ENCODE results near the gene ATF7. TPM values are rescaled to one million over a fixed set of nuclear protein-coding genes. Genes with fewer than 3 reads are reported as not detected.
"Not testable (repeated sequence)": the region's sequence is repeated elsewhere in the genome, so short reads cannot be mapped to it uniquely, and the experiment has no call there.

ATF7 gene
- polyA plus RNA-seq, 3 donors = 21.7 to 27.9 (median 24.4) TPM

- Histone ChIP-seq H3K9me3 (replicated peaks in 1 of 2; ENCODE audit: control insufficient read depth in 1 of 2, insufficient read depth in 1 of 2, low read length in 2 of 2) (no peaks in the 10 kb centered on the region), H3K27ac (ENCODE audit: low read depth in 1 of 2, low read length in 2 of 2) (no peak overlapping the region), H3K4me1 (ENCODE audit: control insufficient read depth in 1 of 2, insufficient read depth in 2 of 2, low read length in 2 of 2) (peaks cover 11 to 19% of the 10 kb centered on the region in 2 donors), H3K4me3 (replicated peaks in 1 of 3; ENCODE audit: low read depth in 2 of 3, low read length in 3 of 3) (no peak overlapping the region), H3K4me2 (replicated peaks; ENCODE audit: extremely low read depth, low read length, poor library complexity, severe bottlenecking) (no peak overlapping the region), H3K27me3 (ENCODE audit: control insufficient read depth in 2 of 2, insufficient read depth in 2 of 2, low read length in 2 of 2) (no peaks in the 10 kb centered on the region), H3K79me2 (ENCODE audit: insufficient read depth, low read length) (peaks cover 100% of the 10 kb centered on the region), H2AFZ (ENCODE audit: insufficient read depth, low read depth, low read length, poor library complexity, severe bottlenecking) (no peak overlapping the region), H4K20me1 (ENCODE audit: insufficient read depth, low read length) (peaks cover 44% of the 10 kb centered on the region), H3K36me3 (replicated peaks in 1 of 2; ENCODE audit: control insufficient read depth in 1 of 2, insufficient read depth in 2 of 2, low read length in 2 of 2) (peaks cover 13 to 38% of the 10 kb centered on the region in 2 donors), H3K9ac (ENCODE audit: insufficient read depth, low read length, poor library complexity, severe bottlenecking) (no peak overlapping the region)
- no peak overlapping the region for H3K4me3 Mint-ChIP-seq
- no peaks in the 10 kb centered on the region for H3K27me3 Mint-ChIP-seq (ENCODE audit: low read depth in 3 of 3)
- no CpG with 5 or more reads among the region's 2 CpGs for WGBS (ENCODE audit: insufficient coverage)
- DNase-seq = no peak
- H3K27ac Mint-ChIP-seq = no peak overlapping the region
- intact Hi-C loops (cut with micrococcal nuclease) = no loop called here
- peaks cover 0 to 2% (median 0%) of the 10 kb centered on the region in 7 donors for H3K9me3 Mint-ChIP-seq
- peaks cover 19% of the 10 kb centered on the region for H3K4me1 Mint-ChIP-seq
- no peak for TF ChIP-seq CTCF (IDR thresholded peaks at IDR 0.05)
- peaks cover 12 to 48% of the 10 kb centered on the region in 2 donors for H3K36me3 Mint-ChIP-seq
Measured at GRCh38 chr12:53612978-53613377, 13.2 kb downstream of the ATF7 start.

GRCh38 chr12:53611304-53611703, 14.9 kb downstream of the ATF7 start:
- no peak for TF ChIP-seq CTCF (IDR thresholded peaks at IDR 0.05)
- Mint-ChIP-seq H3K9me3 (peaks cover 0 to 2% (median 0%) of the 10 kb centered on the region in 7 donors), H3K4me3 (no peak overlapping the region), H3K36me3 (peaks cover 14 to 48% of the 10 kb centered on the region in 2 donors), H3K27ac (peak overlapping the region in 5 of 7 donors; percentile 30 to 74 (median 63)), H3K27me3 (ENCODE audit: low read depth in 3 of 3) (no peaks in the 10 kb centered on the region), H3K4me1 (peaks cover 6% of the 10 kb centered on the region)
- Histone ChIP-seq H3K9ac (ENCODE audit: insufficient read depth, low read length, poor library complexity, severe bottlenecking) (no peak overlapping the region), H3K4me2 (replicated peaks; ENCODE audit: extremely low read depth, low read length, poor library complexity, severe bottlenecking) (no peak overlapping the region), H2AFZ (ENCODE audit: insufficient read depth, low read depth, low read length, poor library complexity, severe bottlenecking) (no peak overlapping the region), H3K27me3 (ENCODE audit: control insufficient read depth in 2 of 2, insufficient read depth in 2 of 2, low read length in 2 of 2) (no peaks in the 10 kb centered on the region), H3K4me3 (replicated peaks in 1 of 3; ENCODE audit: low read depth in 2 of 3, low read length in 3 of 3) (no peak overlapping the region), H3K79me2 (ENCODE audit: insufficient read depth, low read length) (peaks cover 94% of the 10 kb centered on the region), H3K9me3 (replicated peaks in 1 of 2; ENCODE audit: control insufficient read depth in 1 of 2, insufficient read depth in 1 of 2, low read length in 2 of 2) (no peaks in the 10 kb centered on the region), H3K27ac (ENCODE audit: low read depth in 1 of 2, low read length in 2 of 2) (peak overlapping the region in 1 of 2 donors; percentile 14), H3K4me1 (ENCODE audit: control insufficient read depth in 1 of 2, insufficient read depth in 2 of 2, low read length in 2 of 2) (peaks cover 0 to 5% of the 10 kb centered on the region in 2 donors), H3K36me3 (replicated peaks in 1 of 2; ENCODE audit: control insufficient read depth in 1 of 2, insufficient read depth in 2 of 2, low read length in 2 of 2) (peaks cover 13 to 38% of the 10 kb centered on the region in 2 donors), H4K20me1 (ENCODE audit: insufficient read depth, low read length) (peaks cover 49% of the 10 kb centered on the region)
- WGBS (ENCODE audit: insufficient coverage) = 100% methylated on average over 5 of the region's 8 CpGs
- intact Hi-C loops (cut with micrococcal nuclease) = no loop called here
- DNase-seq = no peak

GRCh38 chr12:53606688-53607087, 19.5 kb downstream of the ATF7 start:
- H3K9me3 Mint-ChIP-seq; intact Hi-C loops (cut with micrococcal nuclease); H3K4me2 ChIP-seq (replicated peaks; ENCODE audit: extremely low read depth, low read length, poor library complexity, severe bottlenecking); H2AFZ ChIP-seq (ENCODE audit: insufficient read depth, low read depth, low read length, poor library complexity, severe bottlenecking); H3K27me3 ChIP-seq (ENCODE audit: control insufficient read depth in 2 of 2, insufficient read depth in 2 of 2, low read length in 2 of 2); H3K9me3 ChIP-seq (replicated peaks in 1 of 2; ENCODE audit: control insufficient read depth in 1 of 2, insufficient read depth in 1 of 2, low read length in 2 of 2); H3K27me3 Mint-ChIP-seq (ENCODE audit: low read depth in 3 of 3); H3K27ac ChIP-seq (ENCODE audit: low read depth in 1 of 2, low read length in 2 of 2); H3K9ac ChIP-seq (ENCODE audit: insufficient read depth, low read length, poor library complexity, severe bottlenecking); H3K4me3 Mint-ChIP-seq; H3K4me3 ChIP-seq (replicated peaks in 1 of 3; ENCODE audit: low read depth in 2 of 3, low read length in 3 of 3); H3K27ac Mint-ChIP-seq; DNase-seq: not testable (repeated sequence)
- no CpG with 5 or more reads among the region's 5 CpGs for WGBS (ENCODE audit: insufficient coverage)
- peaks cover 0 to 11% of the 10 kb centered on the region in 2 donors for H3K36me3 ChIP-seq (replicated peaks in 1 of 2; ENCODE audit: control insufficient read depth in 1 of 2, insufficient read depth in 2 of 2, low read length in 2 of 2)
- Mint-ChIP-seq H3K36me3 (peaks cover 7 to 19% of the 10 kb centered on the region in 2 donors), H3K4me1 (peaks cover 26% of the 10 kb centered on the region)
- H4K20me1 ChIP-seq (ENCODE audit: insufficient read depth, low read length) = peaks cover 42% of the 10 kb centered on the region
- H3K79me2 ChIP-seq (ENCODE audit: insufficient read depth, low read length) = peaks cover 93% of the 10 kb centered on the region
- peaks cover 18 to 21% of the 10 kb centered on the region in 2 donors for H3K4me1 ChIP-seq (ENCODE audit: control insufficient read depth in 1 of 2, insufficient read depth in 2 of 2, low read length in 2 of 2)

Measured in CD14-positive monocyte (primary cell).